OCI-LY7 (cell line): Measurements from ENCODE around the gene GNAO1. TPM values are rescaled to one million over a fixed set of nuclear protein-coding genes. Genes with fewer than 3 reads are reported as not detected.

Experiments used
- BruUV-seq: library from RNA; stranded (reverse); fragments of 400-500 nt; replicated peaks from 2 replicates; lab custom pipeline; 2021; lab: Mats Ljungman, UMichigan
- CTCF ChIA-PET: fragments of 300-600 bp; sonication (Branson Sonifier 250); formaldehyde crosslinking; loops from one replicate; lab custom pipeline; 2022; ENCODE audit warnings: antibody characterized with exemption; ENCODE audit not compliant: unreplicated experiment; lab: Charles Lee
- POLR2A ChIA-PET: fragments of 300-600 bp; sonication (Branson Sonifier 250); formaldehyde crosslinking; loops from one replicate; lab custom pipeline; 2022; ENCODE audit warnings: antibody characterized with exemption; lab: Charles Lee
- DNase-seq: peaks from one replicate; pipeline ENCODE4 v3.0.0-alpha.2; 2015; ENCODE audit warnings: low spot score
- H2AFZ ChIP-seq: fragments of 200-600 bp; sonication (generic), shearing (Covaris generic); 2 replicates; pipeline ENCODE4 v1.6.1; 2014; ENCODE audit warnings: mild to moderate bottlenecking, antibody characterized with exemption, low read length, moderate library complexity
- H3K27ac ChIP-seq: fragments of 200-600 bp; sonication (generic); 2 replicates; pipeline ENCODE4 v1.5.1; 2014; ENCODE audit warnings: mixed run types, low read depth, mild to moderate bottlenecking, moderate library complexity, low read length, inconsistent platforms; ENCODE audit not compliant: poor library complexity, severe bottlenecking
- H3K36me3 ChIP-seq: fragments of 200-600 bp; sonication (generic); 2 replicates; pipeline ENCODE4 v1.6.1; 2014; ENCODE audit warnings: mild to moderate bottlenecking, antibody characterized with exemption, low read length, moderate library complexity, mixed read lengths; ENCODE audit not compliant: insufficient read depth
- H3K4me1 ChIP-seq: fragments of 200-600 bp; sonication (generic); 2 replicates; pipeline ENCODE4 v1.5.1; 2014; ENCODE audit warnings: mild to moderate bottlenecking, low read length; ENCODE audit not compliant: insufficient read depth, poor library complexity, severe bottlenecking
- H3K4me2 ChIP-seq: fragments of 200-600 bp; sonication (generic); 2 replicates; pipeline ENCODE4 v1.6.1; 2014; ENCODE audit warnings: mild to moderate bottlenecking, low read length
- H3K4me3 ChIP-seq: fragments of 200-600 bp; sonication (generic); 2 replicates; pipeline ENCODE4 v1.5.1; 2014; ENCODE audit warnings: mild to moderate bottlenecking, low read depth, low read length; ENCODE audit not compliant: poor library complexity, severe bottlenecking
- H3K79me2 ChIP-seq: fragments of 200-600 bp; sonication (generic); 2 replicates; pipeline ENCODE4 v1.6.1; 2016; ENCODE audit warnings: low read depth, mild to moderate bottlenecking, low read length, moderate library complexity, mixed read lengths; ENCODE audit not compliant: insufficient read depth
- H3K9me2 ChIP-seq: fragments of 200-600 bp; sonication (generic); 2 replicates; pipeline ENCODE4 v1.6.1; 2016; ENCODE audit warnings: mild to moderate bottlenecking, low read length, mixed read lengths; ENCODE audit not compliant: insufficient read depth
- H3K9me3 ChIP-seq: fragments of 200-600 bp; sonication (generic); 2 replicates; pipeline ENCODE4 v1.6.1; 2014; ENCODE audit warnings: mild to moderate bottlenecking, mixed run types, low read length, mixed read lengths
- H4K20me1 ChIP-seq: fragments of 200-600 bp; sonication (generic); 2 replicates; pipeline ENCODE4 v1.6.1; 2014; ENCODE audit warnings: mild to moderate bottlenecking, antibody characterized with exemption, low read length, moderate library complexity, mixed read lengths; ENCODE audit not compliant: insufficient read depth
- EZH2phosphoT487 ChIP-seq: fragments of 200-600 bp; sonication (generic); IDR thresholded peaks from 2 replicates; pipeline ENCODE4 v1.6.1; 2018; ENCODE audit warnings: low read depth, borderline replicate concordance, mild to moderate bottlenecking, mixed run types, antibody characterized with exemption, low read length, moderate library complexity, mixed read lengths
- intact Hi-C: fragments of 100-400 bp; cut with micrococcal nuclease; formaldehyde crosslinking; loops from one replicate; pipeline ENCODE4 v1.10.0; 2022; ENCODE audit not compliant: unreplicated experiment
- total RNA-seq, 2 experiments: library from RNA; depleted of rRNA in 1 of 2; stranded (reverse); fragments of >200 nt in 1 of 2; shearing (Covaris generic) in 1 of 2; gene quantifications; 2 replicates each; pipeline ENCODE4 v1.2.3, GENCODE V29; 2014 to 2022
- TF ChIP-seq, protein P1 (sequence below): fragments of 200-600 bp; sonication (generic); conservative IDR thresholded peaks from 2 replicates; pipeline ENCODE4 v1.5.1; 2014; ENCODE audit warnings: mild to moderate bottlenecking, antibody characterized with exemption, low read length, moderate library complexity, mixed read lengths

GNAO1 gene
- total RNA-seq, 2 experiments from 2014 or later: not detected

DNA sequence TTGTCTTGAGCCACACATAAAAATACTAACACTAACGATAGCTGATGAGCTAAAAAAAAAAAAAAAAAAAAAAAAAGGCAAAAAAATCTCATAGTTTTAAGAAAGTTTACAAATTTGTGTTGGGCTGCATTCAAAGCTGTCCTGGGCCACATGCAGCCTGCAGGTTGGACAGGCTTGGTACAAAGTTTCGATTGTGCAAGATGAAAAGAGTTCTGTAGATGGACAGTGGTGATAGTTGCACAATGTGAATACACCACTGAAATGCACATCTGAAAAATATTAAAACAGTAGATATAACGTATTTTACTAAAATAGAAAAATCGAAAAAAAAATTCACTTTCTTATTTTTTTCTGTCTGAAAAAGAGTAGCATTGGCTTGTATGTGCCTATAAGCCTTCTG is 191.2 kb downstream of the GNAO1 start:
- H3K4me1 ChIP-seq: no peaks in the 10 kb centered on the region
- H3K36me3 ChIP-seq: peaks cover 95% of the 10 kb centered on the region
- no peak overlapping the region for H2AFZ ChIP-seq
- DNase-seq: no peak
- no peaks in the 10 kb centered on the region for H4K20me1 ChIP-seq
- CTCF ChIA-PET: interaction anchor here (0.5 kb wide), 1 partner anchor 1269 kb away, joined by 3 read pairs; no protein-coding TSS in a partner anchor
- no peaks in the 10 kb centered on the region for H3K79me2 ChIP-seq
- no peak overlapping the region for H3K27ac ChIP-seq
- intact Hi-C loops: no loop called here
- POLR2A ChIA-PET: interaction anchor here (0.6 to 1.1 kb wide), 2 partner anchors 13 to 793 kb away, joined by 3 to 4 read pairs; no protein-coding TSS in a partner anchor
- H3K4me3 ChIP-seq: no peak overlapping the region
- peaks cover 10% of the 10 kb centered on the region; the same call in 1 of the 2 replicates for H3K9me3 ChIP-seq
- BruUV-seq: no TSS peak
- no peak overlapping the region for H3K4me2 ChIP-seq
- no peak for TF ChIP-seq EZH2phosphoT487
- TF ChIP-seq, protein P1, sequence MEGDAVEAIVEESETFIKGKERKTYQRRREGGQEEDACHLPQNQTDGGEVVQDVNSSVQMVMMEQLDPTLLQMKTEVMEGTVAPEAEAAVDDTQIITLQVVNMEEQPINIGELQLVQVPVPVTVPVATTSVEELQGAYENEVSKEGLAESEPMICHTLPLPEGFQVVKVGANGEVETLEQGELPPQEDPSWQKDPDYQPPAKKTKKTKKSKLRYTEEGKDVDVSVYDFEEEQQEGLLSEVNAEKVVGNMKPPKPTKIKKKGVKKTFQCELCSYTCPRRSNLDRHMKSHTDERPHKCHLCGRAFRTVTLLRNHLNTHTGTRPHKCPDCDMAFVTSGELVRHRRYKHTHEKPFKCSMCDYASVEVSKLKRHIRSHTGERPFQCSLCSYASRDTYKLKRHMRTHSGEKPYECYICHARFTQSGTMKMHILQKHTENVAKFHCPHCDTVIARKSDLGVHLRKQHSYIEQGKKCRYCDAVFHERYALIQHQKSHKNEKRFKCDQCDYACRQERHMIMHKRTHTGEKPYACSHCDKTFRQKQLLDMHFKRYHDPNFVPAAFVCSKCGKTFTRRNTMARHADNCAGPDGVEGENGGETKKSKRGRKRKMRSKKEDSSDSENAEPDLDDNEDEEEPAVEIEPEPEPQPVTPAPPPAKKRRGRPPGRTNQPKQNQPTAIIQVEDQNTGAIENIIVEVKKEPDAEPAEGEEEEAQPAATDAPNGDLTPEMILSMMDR: no peak
- H3K9me2 ChIP-seq: no peaks in the 10 kb centered on the region

GRCh38 chr16:56382901-56383355 is 191.6 kb downstream of the GNAO1 start:
- no peak overlapping the region for H3K4me2 ChIP-seq
- intact Hi-C loops: no loop called here
- ChIA-PET POLR2A (interaction anchor here (1.1 kb wide), 1 partner anchor 13 kb away, joined by 4 read pairs; no protein-coding TSS in a partner anchor), CTCF (interaction anchor here (0.5 kb wide), 1 partner anchor 1269 kb away, joined by 3 read pairs; no protein-coding TSS in a partner anchor)
- peaks cover 97% of the 10 kb centered on the region for H3K36me3 ChIP-seq
- no peaks in the 10 kb centered on the region for H3K4me1 ChIP-seq
- no peak overlapping the region for H3K4me3 ChIP-seq
- peaks cover 10% of the 10 kb centered on the region; the same call in 1 of the 2 replicates for H3K9me3 ChIP-seq
- BruUV-seq: no TSS peak
- DNase-seq: no peak
- no peaks in the 10 kb centered on the region for H4K20me1 ChIP-seq
- H3K27ac ChIP-seq: no peak overlapping the region
- no peak for TF ChIP-seq EZH2phosphoT487
- TF ChIP-seq, protein P1: no peak
- no peaks in the 10 kb centered on the region for H3K9me2 ChIP-seq
- no peak overlapping the region for H2AFZ ChIP-seq
- H3K79me2 ChIP-seq: no peaks in the 10 kb centered on the region

- H3K27ac ChIP-seq: no peak overlapping the region
- H3K4me3 ChIP-seq: no peak overlapping the region
- POLR2A ChIA-PET: interaction anchor here (0.6 to 0.7 kb wide), 2 partner anchors 67 to 438 kb away, joined by 3 to 4 read pairs; partner anchors contain the start of genes NUDT21 and OGFOD1
- no peak for DNase-seq
- H2AFZ ChIP-seq: no peak overlapping the region
- no peak overlapping the region for H3K4me2 ChIP-seq
- H3K36me3 ChIP-seq: peaks cover 95% of the 10 kb centered on the region
- H3K9me3 ChIP-seq: peaks cover 10% of the 10 kb centered on the region; the same call in 1 of the 2 replicates
- H3K9me2 ChIP-seq: no peaks in the 10 kb centered on the region
- no peaks in the 10 kb centered on the region for H3K4me1 ChIP-seq
- H3K79me2 ChIP-seq: no peaks in the 10 kb centered on the region
- intact Hi-C loops: no loop called here
- H4K20me1 ChIP-seq: no peaks in the 10 kb centered on the region
- no peak for TF ChIP-seq EZH2phosphoT487
- TF ChIP-seq, protein P1: no peak
- BruUV-seq: no TSS peak
- CTCF ChIA-PET: no interaction called here
Measured at GRCh38 chr16:56384074-56384721, 192.9 kb downstream of the GNAO1 start.
